ENCODE results near the gene PRPSAP1.
"Not testable (repeated sequence)": the region's sequence is repeated elsewhere in the genome, so short reads cannot be mapped to it uniquely, and the experiment has no call there.

Gene PRPSAP1

DNA sequence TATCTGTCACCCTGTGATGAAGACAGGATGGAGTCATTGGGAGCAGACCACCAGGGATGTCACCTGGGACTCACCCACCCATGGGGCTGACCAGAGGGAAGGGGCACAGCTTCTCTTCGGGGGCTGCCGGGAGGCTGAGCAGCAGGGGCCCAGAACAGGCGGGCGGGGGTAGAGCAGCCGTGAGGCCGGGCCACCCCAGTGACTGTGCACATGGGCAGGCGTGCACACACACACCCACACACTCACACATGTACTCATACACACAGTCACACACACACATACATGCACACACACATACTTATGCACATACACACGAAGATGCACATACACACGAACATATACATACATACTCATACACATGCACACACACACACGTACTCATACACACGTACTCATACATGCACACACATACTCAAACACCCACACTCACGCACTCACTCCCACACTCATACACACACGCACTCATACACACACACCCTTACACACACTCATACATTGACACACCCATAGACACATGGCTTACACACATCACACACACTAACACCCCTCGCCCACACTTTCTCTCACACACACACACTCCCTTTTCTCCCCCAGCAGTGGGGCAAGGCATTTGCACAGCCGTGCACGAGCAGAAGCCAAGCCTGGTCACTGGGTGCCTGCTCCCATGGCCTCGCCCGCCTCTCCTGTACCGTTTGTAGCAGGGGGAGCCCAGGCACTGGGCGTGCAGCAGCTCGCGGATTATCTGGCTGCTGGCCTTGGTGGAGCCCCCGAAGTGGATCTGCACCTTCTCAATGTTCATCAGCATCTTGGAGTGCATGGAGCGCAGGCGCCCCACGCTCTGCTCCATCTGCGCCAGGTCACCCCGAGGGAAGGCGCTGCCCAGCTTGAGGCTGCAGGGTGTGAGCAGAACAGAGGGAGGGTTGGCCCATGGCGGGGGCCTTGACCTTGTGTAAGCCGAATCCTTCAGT is 76.1 kb downstream of the PRPSAP1 start:
- DNase-seq (ENCODE audit: low read depth): no peak

DNA sequence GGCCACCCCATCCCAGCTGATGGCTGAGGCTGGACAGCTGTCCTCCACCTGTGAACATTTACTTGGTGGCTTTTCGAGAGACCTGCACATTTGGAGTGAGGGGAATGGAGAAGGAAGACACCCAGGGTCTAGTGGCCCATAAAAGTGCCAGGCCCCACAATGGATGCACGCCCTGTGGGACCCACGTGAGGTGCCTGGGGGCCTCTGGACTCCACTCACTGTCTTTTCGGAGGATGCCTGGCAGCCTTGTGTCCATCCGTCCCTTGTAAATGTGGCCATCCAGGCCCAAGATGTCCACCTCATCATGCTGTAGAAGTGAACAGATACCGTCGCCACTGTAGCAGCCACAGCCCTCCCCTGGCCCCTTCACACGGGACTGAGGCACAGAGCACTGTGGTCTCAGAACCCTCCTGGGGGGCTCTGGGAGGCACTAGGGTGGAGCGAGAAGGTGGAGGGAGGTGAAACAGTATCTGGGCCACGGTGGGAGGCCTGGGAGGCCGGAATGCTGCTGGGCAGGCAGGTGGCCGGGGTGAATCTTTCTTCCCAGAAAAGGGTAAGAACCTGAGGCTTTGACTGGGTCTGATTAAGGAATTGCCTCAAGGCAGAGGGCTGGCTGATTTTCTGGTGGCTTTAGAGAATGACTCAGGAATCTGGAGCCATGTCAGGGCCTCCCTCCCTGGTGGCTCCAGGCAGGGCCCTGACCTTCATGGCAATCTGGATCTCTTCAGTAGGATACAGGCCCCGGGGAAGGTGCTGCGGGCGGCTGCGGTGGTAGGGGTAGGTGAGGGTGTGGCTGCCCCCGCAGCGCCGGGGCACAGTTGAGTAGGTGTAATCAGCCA is 77.0 kb downstream of the PRPSAP1 start:
- no peak for DNase-seq (ENCODE audit: low read depth)

DNA sequence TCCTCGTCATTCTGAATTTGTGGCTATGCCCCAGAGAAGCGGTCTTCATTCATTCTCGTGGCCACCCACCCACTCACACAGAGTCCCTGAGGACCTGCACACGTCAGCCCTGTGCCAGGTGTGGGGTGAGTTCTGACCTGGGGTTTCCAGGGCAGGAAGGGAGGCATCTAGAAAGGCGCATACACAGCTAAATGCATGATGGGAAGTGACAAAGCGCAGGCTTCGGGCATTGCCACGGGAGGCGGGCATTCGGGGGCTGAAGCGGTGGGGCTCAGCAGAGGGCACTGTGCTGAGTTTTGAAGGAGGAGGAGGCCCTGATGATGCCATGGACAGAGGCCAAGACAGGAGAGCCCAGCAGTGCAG is 77.7 kb downstream of the PRPSAP1 start:
- no peak for DNase-seq (ENCODE audit: low read depth)

DNA sequence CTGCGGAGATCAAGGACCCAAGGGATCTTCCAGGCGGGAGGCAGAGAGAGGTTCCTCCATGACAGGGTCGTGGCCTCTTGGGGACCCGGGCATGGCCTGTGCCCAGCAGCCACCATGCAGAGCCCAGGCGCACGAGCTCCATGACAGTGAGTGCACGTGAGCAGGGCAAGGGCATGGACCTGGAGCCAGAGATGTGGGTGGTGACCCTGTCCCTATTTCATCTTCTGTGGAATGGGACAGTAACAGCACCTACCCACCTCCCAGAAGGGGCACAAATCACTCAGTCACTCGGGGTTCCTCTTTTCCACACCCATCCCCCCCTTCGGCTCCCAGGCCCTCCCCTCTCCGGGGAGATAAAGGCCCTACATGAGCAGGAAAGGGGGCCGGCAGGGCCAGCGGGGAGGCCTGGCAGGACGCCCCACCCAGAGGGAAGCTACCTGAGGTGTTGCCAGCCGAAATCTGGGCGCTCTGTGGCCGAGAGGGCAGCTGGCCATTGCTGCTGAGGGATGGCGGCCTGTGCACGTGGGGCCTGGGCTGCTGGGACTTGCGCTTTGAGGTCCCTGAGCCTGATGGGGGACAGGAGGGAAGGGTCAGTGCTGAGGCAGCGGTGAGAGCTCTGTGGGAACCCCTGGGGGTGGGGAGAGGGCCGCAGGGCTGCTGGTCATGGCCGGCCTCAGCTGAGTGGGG is 78.2 kb downstream of the PRPSAP1 start:
- DNase-seq (ENCODE audit: low read depth): no peak

DNA sequence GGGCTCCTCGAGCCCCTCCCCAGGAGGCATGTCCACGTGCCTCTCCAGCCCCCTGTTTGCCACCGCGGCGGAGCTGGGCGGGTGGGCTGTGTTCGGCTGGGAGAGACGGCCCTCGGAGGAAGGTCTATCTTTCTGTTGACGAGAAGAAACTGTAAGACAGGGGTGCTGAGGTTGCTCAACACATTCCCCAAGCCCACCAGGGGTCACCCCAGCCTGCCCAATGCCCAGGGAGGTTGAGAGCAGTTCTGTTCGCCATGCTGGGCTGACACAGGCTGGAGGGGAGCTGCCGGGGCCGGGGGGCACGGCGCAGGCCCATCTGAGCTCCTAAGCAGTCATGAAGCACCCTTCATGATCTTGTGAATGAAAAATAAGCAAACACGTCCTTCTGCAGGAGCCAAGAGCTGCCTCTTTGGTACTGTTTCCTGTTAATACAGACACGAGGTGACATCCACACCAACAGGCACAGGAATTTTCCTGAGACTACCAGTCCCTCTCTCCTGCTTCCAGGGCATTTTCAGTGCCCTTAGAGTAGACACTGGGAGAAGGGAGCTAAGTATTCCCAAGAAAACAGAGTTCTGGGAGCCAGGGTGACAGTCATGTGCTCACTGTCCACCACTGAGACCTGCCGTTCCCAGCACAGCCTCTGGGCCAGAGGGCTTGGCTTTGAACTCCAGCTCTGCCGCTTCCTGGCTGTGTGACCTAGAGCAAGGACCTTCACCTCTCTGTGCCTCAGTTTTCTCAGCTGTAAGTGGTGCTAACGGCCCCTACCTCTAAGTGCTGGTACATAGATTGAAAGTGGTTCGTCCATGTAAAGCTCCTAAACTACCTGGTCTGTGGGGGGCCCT is 79.4 kb downstream of the PRPSAP1 start:
- DNase-seq (ENCODE audit: low read depth): no peak

DNA sequence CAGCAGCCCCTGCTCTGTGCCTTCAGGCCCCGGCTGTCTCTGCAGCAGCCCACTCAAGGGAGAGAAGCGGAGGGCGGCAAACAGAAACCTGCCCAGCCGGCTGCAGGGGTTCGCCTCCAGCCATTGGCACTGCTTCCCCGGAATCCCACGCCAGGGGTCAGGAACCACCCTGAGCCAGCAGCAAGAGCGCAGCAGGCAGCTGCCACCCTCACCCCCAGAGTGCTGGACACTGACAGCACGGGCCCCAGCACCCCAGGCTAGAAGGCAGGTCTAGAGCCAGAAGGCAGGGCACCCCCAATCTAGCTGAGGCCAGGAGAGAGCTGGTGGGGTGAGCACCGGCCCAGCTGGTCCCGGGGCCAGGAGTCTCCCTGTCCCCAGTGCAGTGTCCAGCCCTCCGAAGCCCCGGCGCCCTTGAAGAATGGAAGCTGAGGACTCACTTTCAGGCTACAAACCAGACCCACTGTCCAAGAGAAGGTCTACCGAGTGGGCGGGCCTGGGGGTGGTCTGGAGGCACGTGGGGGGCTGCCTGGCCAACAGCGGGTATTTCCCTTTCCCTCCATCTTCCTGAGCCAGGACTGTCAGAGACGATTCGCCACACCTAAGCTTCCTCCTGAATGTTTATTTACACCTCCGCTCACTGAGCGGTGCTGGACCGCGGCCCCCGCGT is 80.1 kb downstream of the PRPSAP1 start:
- no peak for DNase-seq (ENCODE audit: low read depth)

DNA sequence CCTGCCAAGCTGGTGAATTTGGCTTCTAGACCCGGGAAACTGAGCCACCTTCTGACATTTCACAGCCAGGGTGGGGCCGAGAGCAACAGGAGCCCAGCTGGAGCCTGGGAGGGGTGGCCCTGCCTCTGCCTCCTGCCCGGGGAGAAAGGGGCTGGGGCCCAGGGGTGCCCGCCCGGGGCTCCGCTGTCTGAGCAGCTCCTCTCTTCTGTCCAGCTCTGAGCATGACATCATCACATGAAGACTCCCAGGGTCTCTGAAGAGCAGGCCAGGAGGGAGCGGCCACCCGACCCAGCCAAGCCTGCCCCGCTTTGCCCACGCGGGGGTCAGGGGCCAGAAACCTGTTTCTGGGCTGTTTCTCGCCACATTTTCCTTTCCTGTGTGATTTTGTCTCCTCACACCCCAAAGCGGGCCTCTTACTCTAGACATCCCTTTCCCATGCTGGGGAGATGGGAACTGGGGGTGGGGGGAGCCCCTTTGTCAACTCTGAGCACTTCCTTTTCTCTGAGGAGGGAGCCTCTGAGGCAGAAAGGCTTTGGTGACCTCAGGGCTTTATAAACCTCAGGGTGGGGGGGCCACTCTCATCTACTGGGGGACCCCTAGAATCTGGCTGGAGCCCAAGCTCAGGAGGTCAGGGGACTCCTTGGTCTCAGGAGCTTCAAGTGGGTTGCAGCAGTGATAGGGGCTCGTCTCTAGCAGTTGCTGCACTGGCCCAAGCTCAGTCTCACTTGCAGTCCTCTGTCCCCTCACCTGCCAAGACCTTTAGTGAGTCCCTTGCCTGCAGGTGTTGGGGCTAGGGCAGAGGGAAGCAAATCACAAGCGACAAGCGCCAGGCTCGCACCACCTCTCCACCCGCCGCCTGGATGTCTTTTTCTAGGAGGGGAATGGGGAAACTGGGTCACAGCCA is 80.9 kb downstream of the PRPSAP1 start:
- no peak for DNase-seq (ENCODE audit: low read depth)

DNA sequence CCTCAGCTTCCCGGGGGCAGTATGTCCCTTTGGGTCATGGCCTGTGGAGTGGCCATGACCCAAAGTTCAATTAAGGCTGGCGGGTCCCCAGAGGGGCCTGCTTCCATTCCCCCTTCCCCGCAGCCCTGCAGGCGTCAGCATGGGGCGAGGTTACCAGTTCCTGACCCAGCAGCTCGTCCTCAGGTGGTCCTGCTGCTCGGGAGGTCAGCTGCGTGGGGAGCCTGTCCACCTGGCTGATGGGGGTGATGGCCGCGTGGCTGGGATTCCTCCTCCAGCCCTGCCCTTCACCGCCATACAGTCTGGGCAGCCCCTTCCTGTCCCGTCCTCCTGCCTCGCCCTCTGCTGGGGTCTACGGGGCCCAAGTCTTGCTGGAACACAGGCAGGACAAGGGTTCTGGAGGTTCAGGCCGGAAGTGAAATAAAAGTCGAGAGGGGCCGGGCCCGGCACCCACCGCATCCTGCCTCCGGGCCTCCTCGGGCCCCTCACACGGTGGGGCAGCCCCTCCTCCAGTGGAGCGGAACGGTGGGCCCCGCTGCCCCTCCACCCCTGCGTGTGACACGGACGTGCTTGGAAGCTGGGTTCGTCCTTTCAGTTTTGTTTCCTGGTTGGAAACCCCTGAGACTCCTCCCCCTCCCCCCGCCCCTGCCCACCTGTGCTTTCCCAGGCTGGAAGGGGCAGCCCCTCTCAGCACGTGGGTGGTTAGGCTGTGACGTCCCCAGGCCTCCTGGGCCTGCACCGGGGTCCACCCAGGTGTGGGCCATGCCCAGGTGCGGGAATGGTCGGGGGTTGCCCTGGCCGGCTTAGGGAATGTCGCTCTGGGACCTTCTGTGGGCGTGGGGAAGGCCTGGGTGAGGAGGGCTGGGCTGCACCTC is 81.8 kb downstream of the PRPSAP1 start:
- no peak for DNase-seq (ENCODE audit: low read depth)

DNA sequence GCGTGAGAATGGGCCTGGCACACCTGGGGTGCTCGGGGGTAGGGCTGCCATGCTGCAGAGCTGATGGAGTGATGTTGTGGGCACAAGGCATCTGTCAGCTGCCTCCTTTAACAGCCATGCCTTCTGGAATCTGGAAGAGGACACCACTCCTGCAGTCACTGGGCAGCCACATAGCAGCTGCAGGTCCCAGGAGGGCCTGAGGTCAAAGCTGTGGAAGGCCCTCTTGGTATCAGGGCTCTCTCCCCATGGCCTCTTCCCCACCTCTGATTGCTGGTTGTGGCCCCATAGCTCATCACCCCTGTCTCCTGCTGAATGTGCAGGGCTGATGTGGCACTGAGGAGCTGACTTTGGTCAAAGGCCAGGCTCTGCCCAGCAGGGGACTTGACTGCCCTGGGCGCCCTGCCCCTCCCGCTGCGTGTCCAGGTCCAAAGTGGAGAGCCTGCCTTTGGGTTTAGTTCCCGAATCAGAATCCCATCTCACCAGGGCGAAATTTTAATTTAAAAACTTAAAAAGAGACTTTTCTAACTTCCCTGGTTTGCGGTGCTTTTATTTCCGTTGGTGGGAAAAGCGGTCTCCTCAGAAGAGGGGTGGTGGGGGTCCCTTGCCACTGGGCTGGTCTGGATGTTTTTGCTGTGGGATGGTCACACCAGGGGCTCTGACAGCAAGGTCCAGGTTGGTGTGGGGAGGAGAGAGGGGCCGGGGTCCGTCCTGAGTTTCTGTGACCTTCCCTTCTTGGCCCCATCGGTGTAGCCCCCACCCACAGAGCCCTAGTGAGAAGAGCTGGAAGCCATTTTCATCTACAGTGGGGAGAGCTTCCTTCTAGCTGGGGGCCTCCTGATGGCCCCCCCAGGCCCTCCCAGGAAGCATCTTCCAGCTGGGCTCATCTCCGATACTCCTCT is 82.7 kb downstream of the PRPSAP1 start:
- DNase-seq (ENCODE audit: low read depth): no peak

DNA sequence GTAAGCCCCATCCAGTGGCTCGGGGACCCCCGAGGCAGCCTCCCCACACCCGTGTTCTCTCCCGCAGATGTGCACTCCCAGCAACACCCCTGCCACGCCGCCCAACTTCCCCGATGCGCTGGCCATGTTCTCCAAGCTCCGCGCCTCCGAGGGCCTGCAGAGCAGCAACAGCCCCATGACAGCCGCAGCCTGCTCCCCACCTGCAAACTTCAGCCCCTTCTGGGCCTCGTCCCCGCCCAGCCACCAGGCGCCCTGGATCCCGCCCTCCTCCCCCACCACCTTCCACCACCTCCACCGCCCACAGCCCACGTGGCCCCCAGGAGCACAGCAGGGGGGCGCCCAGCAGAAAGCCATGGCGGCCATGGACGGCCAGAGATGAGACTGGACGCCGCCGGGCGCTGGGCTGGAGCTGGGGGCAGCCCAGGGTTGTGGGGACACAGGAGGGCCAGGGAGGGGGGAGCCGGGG is 83.6 kb downstream of the PRPSAP1 start:
- DNase-seq (ENCODE audit: low read depth): no peak

DNA sequence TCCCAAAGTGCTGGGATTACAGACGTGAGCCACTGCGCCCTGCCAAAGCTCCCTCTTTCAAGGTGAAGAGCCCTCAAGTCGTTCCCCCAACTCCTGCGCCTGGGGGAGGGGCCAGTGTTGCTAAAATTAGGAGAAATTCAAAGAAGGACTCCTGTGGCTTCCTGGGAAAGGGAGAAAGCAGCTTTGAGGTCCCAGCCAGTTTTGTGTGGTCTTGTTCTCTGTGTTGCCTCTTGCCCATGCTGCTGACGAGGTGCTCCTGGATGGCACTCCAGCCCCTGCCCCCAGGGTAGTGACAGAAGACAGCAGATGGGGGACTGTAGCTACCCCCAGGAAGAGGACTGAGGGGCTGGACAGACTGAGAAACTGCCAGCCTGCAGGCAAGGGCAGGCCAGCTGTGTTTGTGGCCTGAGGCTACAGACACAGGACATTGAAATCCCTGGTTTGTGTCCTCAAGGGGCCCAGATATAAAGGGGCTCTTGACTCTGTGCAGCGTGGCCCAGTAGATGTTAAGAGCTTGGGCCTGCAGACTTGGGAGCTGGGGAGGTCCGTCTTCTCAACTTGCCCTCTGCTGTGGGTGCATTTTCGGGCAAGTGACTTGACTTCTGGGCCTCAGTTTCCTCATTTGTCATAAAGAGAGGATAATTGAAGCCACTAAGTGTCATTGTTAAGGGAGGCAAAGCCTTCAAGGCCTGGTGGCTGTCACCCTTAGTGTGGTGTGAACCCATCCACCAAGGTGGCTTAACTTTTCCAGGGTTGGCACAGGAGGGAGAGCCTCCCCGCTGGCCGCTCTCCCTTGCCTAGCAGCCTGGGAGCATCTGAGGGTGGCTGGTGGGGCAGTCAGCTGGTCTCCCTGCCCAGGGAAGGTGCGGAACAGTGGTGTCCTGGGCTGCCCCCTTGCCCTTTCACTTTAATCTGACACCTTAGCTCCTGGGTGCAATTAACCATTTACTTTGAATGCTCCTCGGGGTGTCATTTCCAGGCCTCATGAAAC is 84.4 kb downstream of the PRPSAP1 start:
- DNase-seq (ENCODE audit: low read depth): no peak

DNA sequence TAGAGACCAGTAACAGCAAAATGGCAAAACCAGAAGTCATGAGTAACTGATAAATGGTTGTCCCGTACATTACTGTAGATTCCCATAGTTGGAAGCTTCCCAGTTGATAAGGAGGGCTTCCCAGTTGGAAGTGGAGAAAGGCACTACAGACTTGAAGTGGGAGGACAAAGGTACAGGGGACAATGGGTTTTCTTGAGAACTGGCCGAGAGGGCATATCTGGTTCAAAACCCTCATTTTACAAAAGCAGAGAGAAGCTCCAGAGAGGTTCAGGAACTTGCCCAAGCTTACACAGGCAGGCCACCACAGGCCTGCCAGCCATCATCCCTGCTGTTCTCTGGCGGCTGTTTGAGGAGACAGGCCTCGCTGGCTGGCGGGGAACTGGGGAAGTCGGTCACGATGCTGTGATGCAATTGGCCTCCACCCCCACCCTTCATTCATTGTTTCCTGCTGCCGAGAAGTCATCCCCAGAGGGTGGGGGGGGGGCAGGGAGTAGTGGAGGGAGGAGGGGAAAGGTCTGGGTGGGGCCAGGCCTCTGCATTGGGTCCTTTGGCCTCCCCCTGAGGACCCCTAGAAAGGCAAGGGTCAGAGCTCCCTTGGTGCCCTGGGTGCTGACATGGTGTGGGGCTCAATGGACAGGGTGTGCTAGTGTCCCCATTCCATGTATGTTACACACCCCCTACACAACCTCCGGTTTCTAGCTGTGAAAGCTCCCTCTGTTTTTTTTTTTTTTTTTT is 85.5 kb downstream of the PRPSAP1 start:
- DNase-seq (ENCODE audit: low read depth): no peak

DNA sequence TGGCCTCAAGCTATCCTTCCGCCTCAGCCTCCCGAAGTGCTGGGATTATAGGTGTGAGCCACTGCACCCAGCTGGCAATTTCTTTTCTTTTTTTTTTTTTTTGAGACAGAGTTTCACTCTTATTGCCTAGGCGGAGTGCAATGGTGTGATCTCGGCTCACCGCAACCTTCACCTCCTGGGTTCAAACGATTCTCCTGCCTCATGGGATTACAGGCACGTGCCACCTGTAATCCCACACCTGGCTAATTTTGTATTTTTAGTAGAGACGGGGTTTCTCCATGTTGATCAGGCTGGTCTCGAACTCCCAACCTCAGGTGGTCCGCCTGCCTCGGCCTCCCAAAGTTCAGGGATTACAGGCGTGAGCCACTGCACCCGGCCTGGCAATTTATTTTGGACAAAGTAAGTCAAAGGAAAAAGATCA is 86.1 kb downstream of the PRPSAP1 start:
- DNase-seq (ENCODE audit: low read depth): not testable (repeated sequence)

DNA sequence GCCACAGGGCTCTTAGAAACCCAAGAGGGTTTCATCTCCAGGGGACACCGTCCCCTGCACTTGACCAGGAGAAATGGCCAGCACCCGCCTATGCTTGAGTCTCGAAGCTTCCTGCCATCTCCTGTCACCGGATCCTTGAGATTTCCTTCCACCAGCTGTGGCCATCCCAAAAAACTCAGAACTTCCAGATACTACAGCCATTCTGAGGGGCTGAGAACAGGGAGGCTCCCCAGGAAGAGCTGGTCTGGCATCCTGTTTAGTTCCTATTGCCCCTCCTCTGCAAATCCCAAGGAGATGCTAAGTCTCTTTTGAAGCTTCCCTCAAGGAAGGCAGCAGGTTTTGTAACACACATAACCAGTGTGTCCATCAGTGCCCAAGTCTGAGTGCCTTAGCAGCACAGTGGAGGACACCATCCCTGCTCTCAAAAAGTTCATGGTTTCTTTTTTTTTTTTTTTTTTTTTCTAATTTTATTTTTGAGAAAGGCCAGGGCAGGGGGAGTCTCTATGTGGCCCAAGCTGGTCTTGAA is 86.6 kb downstream of the PRPSAP1 start:
- DNase-seq (ENCODE audit: low read depth): no peak

DNA sequence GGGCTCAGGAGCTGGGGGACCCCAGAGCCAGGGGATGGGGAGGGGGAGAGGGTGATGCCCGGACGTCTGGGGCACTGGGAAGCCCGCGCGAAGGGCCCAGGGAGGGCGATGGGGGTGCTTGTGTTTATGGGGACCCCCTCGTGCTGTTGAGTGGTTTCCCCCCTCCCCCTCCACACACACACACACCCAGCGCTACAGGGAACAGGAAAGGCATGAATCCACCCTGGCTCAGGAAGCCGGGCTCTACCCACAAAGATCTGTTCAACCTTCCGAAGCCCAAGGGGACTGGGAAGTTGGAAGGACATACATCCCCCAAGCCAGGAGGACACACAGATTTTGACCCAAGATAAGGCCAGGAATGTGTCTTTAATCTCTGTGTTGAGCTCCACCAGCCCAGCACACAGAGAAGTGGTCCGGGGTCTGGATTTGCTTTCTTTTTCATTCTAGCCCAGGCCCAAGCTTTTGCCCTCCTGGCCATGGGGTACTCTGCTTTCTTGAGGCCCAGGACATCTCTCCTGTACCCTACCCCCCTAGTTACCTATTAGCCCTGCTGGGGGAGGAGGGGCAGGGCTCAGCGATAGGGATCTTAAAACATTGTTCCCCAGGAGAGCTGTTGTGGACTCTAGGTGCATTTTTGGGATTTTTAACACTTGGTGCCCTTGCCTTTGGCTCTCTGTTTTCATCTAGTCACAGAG is 87.3 kb downstream of the PRPSAP1 start:
- no peak for DNase-seq (ENCODE audit: low read depth)
